HepG2 (cell line): Measurements from ENCODE around the gene GAS6.

Source experiments
- FOXM1 ChIP-seq: sonication (generic); formaldehyde crosslinking; IDR thresholded peaks from 2 replicates; pipeline ENCODE4 v1.5.0; 2020; ENCODE audit warnings: missing genetic modification reagents
- POLR2A ChIP-seq, 2 experiments: IDR thresholded peaks; 2 replicates each; pipeline ENCODE4 v1.6.1; 2011; ENCODE audit warnings: low read depth in 2 of 2, low read length in 2 of 2, mild to moderate bottlenecking in 1 of 2, moderate library complexity in 1 of 2; ENCODE audit not compliant: insufficient read depth in 1 of 2
- TAF15 ChIP-seq: fragments of 200-400 bp; formaldehyde crosslinking; IDR thresholded peaks from one replicate; pipeline ENCODE4 v1.6.1; 2018; ENCODE audit warnings: mild to moderate bottlenecking, low read depth, low read length; ENCODE audit not compliant: poor library complexity, severe bottlenecking
- TCF7 ChIP-seq: sonication (generic); IDR thresholded peaks from 2 replicates; pipeline ENCODE4 v1.6.1; 2016; ENCODE audit warnings: antibody characterized with exemption, low read depth
- ZNF253 ChIP-seq: sonication (generic); formaldehyde crosslinking; IDR thresholded peaks from 2 replicates; pipeline ENCODE4 v1.8.0; 2022; ENCODE audit warnings: mild to moderate bottlenecking, missing genetic modification reagents, borderline replicate concordance
- TF ChIP-seq, protein P1 (sequence below): sonication (generic); formaldehyde crosslinking; IDR thresholded peaks from 2 replicates; pipeline ENCODE4 v1.4.0; 2020; ENCODE audit warnings: missing genetic modification reagents, low read depth, mild to moderate bottlenecking, borderline replicate concordance
- TF ChIP-seq, protein P2 (sequence below): sonication (generic); formaldehyde crosslinking; IDR thresholded peaks from 2 replicates; pipeline ENCODE4 v1.9.0; 2022; ENCODE audit warnings: missing genetic modification reagents, mild to moderate bottlenecking, borderline replicate concordance

DNA sequence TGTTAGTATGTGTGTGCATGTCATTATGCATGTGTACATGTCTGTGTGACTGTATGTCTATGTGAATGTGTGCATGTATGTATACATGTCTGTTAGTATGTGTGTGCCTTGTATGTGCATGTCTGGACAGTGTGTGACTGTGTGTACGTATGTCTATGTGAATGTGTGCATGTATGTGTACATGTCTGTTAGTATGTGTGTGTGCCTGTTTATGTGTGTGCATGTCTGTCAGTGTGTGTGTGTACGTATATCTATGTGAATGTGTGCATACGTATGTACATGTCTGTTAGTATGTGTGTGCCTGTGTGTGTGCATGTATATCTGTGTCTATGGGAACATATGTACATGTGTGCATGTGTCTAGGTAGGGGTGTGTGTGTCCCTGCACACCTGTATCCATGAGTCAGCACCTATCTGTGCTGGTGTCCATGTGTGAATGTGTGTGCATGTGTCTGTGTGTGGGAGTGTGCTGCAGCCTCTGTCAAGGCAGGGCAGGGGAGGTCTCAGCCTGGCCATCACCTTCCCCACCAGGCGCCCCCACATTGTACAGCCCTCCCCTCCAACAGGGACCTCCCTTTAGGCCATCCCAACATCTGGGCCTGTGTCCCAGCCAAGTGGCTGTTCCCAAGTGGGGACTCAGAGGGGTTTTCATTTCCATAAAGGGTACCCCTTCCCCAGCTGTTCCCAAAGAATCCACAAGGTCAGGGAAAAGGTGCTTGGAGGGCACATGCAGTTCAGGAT lies 4.4 kb downstream of the GAS6 start:
- TF ChIP-seq, protein P1, sequence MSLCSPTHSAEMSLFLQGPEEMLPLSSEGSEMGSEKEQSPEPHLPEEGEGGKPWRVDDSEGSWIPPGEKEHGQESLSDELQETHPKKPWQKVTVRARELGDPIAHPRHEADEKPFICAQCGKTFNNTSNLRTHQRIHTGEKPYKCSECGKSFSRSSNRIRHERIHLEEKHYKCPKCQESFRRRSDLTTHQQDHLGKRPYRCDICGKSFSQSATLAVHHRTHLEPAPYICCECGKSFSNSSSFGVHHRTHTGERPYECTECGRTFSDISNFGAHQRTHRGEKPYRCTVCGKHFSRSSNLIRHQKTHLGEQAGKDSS (CRISPR knock-in tag) = no peak
- TF ChIP-seq FOXM1 (CRISPR knock-in tag) = no peak
- no peak for TF ChIP-seq TCF7
- no peak for TF ChIP-seq POLR2A (IDR thresholded peaks at IDR 0.05; ENCODE audit: insufficient read depth in 1 of 2, low read depth in 2 of 2, low read length in 2 of 2)
- TF ChIP-seq TAF15 = no peak
- no peak for TF ChIP-seq ZNF253 (CRISPR knock-in tag)
- TF ChIP-seq, protein P2, sequence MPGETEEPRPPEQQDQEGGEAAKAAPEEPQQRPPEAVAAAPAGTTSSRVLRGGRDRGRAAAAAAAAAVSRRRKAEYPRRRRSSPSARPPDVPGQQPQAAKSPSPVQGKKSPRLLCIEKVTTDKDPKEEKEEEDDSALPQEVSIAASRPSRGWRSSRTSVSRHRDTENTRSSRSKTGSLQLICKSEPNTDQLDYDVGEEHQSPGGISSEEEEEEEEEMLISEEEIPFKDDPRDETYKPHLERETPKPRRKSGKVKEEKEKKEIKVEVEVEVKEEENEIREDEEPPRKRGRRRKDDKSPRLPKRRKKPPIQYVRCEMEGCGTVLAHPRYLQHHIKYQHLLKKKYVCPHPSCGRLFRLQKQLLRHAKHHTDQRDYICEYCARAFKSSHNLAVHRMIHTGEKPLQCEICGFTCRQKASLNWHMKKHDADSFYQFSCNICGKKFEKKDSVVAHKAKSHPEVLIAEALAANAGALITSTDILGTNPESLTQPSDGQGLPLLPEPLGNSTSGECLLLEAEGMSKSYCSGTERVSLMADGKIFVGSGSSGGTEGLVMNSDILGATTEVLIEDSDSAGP (CRISPR knock-in tag) = no peak
